ENCODE measurements around the gene MPV17. TPM values are rescaled to one million over a fixed set of nuclear protein-coding genes. Genes with fewer than 3 reads are reported as not detected.
"Not testable (repeated sequence)": the region's sequence is repeated elsewhere in the genome, so short reads cannot be mapped to it uniquely, and the experiment has no call there.

Gene MPV17
- total RNA-seq, 1 donor from 2014 or later: 97.0 TPM

DNA sequence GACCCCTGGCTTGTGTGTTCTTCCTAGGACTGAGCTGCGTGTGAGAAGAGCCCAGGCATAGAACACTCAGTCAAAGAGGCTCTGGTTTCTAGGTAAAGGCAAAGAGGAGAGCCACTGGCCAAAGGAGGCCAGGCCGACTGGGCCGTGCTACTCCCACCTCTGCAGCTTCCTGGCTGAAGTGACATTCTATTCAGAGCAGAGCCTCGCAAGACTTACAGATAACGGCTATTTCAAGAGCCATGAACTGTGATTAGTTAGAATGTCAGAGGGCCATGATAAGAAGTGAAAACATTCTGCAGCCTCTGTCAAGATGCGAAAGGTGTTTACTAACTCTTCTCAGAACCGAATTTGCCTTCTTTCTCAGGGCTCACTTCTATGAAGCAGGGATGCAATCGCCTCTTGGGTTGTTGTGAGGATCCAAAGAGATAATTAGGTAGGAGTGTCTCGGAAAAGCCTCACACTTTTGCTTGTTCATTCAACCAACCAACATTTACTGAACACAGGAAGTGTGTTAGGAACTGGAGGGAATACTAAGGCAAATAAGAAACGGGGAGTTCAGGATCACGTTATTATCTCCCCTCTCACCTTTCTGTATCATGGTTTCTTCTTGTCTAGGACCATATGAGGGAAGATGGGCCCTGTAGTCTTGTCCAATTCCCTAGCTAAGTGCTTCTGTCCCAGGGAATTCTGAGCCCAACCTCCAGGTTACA lies 51.1 kb downstream of the MPV17 start:
- intact Hi-C loops (cut with micrococcal nuclease): no loop called here

- intact Hi-C loops (cut with micrococcal nuclease): no loop called here
These were observed 52.2 kb downstream of the MPV17 start for GRCh38 chr2:27270670-27271069.

- intact Hi-C loops (cut with micrococcal nuclease): no loop called here
These were observed 52.8 kb downstream of the MPV17 start for GRCh38 chr2:27270131-27270530.

DNA sequence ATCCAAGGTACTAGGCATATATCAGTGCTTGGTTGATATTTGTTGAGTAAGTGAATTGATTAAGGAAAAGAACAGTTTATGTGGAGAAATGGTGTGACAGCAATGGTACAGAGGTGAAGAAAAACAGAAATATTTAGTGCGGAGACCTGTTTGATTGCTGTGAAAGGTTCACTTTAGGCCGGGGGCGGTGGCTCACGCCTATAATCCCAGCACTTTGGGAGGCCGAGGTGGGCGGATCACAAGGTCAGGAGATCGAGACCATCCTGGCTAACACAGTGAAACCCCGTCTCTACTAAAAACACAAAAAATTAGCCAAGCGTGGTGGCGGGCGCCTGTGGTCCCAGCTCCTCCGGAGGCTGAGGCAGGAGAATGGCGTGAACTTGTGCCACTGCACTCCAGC lies 54.6 kb downstream of the MPV17 start:
- intact Hi-C loops (cut with micrococcal nuclease): not testable (repeated sequence)

GRCh38 chr2:27265536-27265870 lies 57.4 kb downstream of the MPV17 start:
- intact Hi-C loops (cut with micrococcal nuclease): no loop called here

DNA sequence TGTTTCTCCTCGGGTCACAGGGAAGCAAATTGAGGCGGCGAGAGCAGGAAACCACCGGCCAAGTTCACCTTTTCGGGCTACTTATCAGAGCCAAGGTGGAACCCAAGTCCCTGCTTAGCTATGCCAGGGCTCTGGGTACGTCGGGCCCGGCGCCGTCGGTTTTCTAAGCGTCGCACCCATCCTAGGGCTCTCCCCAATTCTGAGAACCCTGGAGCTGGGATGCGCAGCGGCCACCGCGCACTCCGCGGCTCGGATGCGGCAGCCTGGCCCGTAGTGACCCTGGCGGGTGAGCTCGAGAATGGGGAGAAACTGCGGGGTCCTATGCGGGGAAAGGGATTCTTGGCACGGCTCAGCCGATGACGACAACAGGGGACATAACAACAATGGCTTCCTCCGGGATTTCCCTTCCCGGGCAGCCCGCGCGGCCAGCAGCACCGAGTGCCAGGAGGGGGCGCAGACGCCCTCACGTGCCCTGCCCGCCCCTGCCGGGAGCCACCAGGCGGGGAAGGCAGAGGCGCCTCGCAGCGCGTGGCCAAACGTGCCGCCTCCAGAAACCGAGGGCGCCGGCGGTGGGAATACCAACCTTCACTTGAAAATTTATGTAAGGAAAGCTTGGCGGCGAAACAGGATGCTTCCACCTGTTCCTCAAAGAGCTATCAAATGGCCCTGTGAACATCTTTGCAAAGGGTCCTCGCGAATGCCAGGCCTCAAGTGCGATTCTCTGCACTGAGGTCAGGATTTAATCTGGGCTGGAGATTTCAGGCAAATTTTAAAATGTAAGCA lies 58.0 kb downstream of the MPV17 start:
- intact Hi-C loops (cut with micrococcal nuclease): loop anchor here (5.0 kb wide), 2 partner anchors 222 to 293 kb away; partner anchors contain the start of genes IFT172 and MAPRE3

GRCh38 chr2:27264253-27264752 lies 58.6 kb downstream of the MPV17 start:
- intact Hi-C loops (cut with micrococcal nuclease): loop anchor here (5.0 kb wide), 2 partner anchors 223 to 292 kb away; partner anchors contain the start of genes IFT172 and MAPRE3

DNA sequence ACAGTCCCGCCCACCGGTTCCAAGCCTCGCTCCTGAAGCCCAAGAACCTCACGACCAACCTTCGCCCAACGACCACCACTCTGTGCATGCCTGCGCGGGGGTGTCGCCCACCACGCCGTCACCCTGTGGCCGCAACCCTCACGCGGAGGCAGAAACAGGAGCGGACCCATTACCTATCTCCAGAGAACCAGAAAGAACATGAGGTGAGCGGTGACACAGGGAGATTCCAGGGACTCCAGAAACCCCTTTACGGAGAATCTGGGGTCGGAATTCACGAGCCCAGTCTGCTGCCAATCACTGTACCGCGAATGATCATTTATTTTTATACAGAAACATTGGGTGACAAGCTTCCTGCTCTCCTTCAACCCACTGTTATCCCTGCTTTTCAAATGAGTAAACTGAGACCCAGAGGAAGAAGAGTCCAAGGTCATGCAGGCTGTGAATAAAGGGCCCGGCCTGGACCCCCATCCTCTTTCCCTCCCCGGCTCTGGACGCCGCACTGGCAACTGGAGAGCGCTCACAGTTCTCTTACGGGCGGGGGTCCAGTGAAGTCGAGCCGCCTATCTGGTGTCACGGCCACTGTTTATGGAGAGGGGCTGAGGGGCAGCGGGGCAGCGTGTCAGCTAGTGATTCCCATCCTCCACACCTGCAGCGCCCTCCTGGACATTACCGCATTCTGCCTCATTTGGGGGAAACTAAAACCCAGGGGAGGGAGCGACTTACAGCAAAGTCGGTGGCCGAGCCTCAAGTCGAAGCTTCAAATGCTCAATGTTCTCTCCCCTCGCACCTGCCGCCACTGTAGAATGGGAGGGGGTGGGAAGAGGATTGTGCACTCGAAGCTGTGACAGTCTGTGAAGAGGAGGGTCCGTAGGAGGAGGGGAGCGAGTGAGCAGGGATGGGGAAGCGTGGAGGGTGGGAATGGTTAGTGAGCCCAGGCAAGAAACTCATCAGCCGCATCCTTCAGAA lies 59.3 kb downstream of the MPV17 start:
- intact Hi-C loops (cut with micrococcal nuclease): loop anchor here (1.0 to 5.0 kb wide), 6 partner anchors 51 to 291 kb away; partner anchors contain the start of genes ATRAID, IFT172, KHK and MAPRE3

DNA sequence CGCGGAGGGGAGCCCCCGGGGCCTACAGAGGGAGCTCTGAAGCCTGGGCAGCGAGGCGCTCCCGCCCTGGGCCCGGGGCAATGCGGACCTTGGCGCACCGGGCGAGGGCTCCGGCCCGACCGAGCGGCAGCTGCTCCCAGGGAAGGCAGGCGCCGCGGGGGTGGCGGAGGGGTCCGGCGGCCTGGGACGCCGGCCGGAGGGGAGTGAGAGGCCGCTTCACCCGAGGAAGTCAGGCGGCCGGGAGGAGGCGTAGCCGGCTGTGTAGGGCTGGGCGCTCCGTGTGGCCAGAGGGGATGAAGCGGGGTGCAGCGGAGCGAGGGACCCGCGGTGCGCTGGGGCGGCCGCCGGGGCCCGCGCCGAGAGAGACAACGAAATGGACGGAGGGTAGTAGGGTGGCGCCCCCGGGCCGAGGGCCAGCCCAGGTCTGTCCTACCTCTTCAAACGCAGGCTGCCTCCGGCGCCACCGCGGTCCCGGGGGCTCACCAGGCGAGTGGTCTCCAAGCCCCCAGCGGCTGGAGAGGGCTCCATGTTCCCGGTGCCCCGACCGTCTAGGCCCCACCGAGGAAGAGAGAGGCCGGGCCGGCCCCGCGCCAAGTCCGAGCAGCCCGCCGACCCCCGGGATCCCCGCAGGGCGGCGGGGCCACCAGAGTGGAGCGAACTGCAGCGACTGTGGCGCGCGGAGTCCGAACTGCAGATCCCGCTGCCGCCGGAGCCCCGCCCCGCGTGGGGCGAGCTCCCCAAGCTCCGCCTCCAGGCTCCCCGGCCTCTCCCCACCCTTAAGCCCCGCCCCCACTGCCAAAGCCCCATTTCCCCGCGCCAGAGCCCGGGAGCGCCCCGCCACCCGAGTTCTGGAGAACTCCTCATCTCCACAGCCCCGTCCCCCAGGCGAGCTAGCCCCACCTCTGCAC lies 60.3 kb downstream of the MPV17 start, which contains the start of gene SLC30A3:
Gene SLC30A3 (minus strand): TSS at position 669 of the 908 bp plus-strand sequence. CDS start 141 bp downstream, at position 528.
- intact Hi-C loops (cut with micrococcal nuclease): loop anchor here (1.0 to 5.0 kb wide), 6 partner anchors 50 to 290 kb away; partner anchors contain the start of genes ATRAID, IFT172, KHK and MAPRE3

DNA sequence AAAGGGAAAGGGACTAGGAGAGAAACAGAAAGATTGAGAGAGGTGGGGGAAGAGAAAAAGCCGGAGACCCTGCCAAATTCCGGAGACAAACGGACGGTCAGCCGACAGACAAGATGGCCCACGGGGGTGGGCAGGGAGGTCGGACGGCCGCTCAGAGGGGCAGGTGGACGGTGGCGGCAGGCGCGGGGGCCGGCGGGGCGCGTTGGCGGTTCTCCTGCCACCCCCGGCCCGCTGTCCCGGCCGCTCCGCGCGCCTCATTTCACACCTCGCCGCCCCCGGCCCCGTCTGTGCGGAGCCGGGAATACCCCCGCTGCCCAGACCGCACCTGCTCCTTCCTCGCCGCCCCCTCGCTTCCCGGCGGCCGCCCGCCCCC lies 61.0 kb downstream of the MPV17 start:
- intact Hi-C loops (cut with micrococcal nuclease): loop anchor here (1.0 to 5.0 kb wide), 4 partner anchors 12 to 290 kb away; partner anchors contain the start of genes IFT172, KHK and MAPRE3

DNA sequence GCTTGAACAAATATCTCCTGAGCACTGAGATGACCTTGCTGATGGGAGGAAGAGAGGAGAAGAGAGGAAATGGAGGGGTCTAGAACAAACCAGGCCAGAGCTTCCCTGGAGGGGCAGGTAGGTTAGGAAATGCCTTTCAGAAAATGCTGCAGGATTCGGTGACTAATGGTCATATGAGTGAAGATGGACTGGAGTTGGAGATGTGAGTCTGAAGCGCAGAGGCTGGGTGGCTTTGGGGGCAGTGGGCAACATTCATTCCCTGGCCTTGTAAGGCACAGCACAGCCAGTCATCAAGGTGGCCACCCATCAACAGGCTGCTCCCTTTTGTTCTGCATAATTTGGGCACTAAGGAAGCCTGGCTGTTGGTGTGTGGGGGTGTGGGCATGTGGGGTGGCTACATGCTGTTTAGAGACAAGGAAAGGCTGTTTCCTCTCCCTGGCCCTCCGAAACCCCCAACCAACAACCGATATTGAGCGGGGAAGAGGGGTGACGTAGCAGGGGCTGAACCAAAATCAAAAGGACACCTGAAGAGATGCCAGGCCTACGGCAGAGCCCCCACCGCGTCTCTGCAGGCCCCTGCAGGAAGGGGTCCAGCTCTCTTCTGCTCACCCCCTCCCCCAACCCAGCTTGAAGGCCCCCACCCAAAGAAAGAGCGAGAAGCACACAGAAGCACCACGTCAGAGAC lies 61.5 kb downstream of the MPV17 start:
- intact Hi-C loops (cut with micrococcal nuclease): loop anchor here (1.0 to 5.0 kb wide), 3 partner anchors 11 to 289 kb away; partner anchors contain the start of genes IFT172 and MAPRE3

Other genes starting within 250 kb of the MPV17 start
- 1.4 and 1.7 TPM in 2 replicates for gene EMILIN1, start 244.5 kb downstream of the MPV17 start, total RNA-seq
- gene KHK, start 236.3 kb downstream of the MPV17 start, total RNA-seq: 12.4 and 14.3 TPM in 2 replicates
- gene CGREF1, start 204.0 kb downstream of the MPV17 start, total RNA-seq: 3.5 and 3.9 TPM in 2 replicates
- gene ABHD1, start 199.3 kb downstream of the MPV17 start, total RNA-seq: 0.24 and 0.54 TPM in 2 replicates
- 81.2 and 82.7 TPM in 2 replicates for gene PREB, start 188.5 kb downstream of the MPV17 start, total RNA-seq
- gene PRR30, start 183.7 kb downstream of the MPV17 start, total RNA-seq: not detected in 2 replicates
- gene TCF23, start 174.1 kb downstream of the MPV17 start, total RNA-seq: 0.05 TPM in 2 replicates
- gene ATRAID, start 111.1 kb downstream of the MPV17 start, total RNA-seq: 77.9 and 80.9 TPM in 2 replicates
- gene SLC5A6, start 110.8 kb downstream of the MPV17 start, total RNA-seq: 46.8 and 54.6 TPM in 2 replicates
- gene CAD, start 105.7 kb downstream of the MPV17 start, total RNA-seq: 68.3 and 72.3 TPM in 2 replicates
- 0.64 and 0.68 TPM in 2 replicates for gene SLC30A3, start 60.0 kb downstream of the MPV17 start, total RNA-seq
- gene DNAJC5G, start 47.7 kb downstream of the MPV17 start, total RNA-seq: not detected in 2 replicates
- gene TRIM54, start 40.7 kb downstream of the MPV17 start, total RNA-seq: 0.10 TPM in 1 of 2 replicates, not detected in the other
- 1.6 and 2.6 TPM in 2 replicates for gene UCN, start 14.7 kb downstream of the MPV17 start, total RNA-seq
- 70.0 and 77.4 TPM in 2 replicates for gene GTF3C2, start 33.7 kb upstream of the MPV17 start, total RNA-seq
- 48.3 and 48.7 TPM in 2 replicates for gene EIF2B4, start 47.2 kb upstream of the MPV17 start, total RNA-seq
- 128 and 129 TPM in 2 replicates for gene SNX17, start 47.5 kb upstream of the MPV17 start, total RNA-seq
- gene ZNF513, start 57.6 kb upstream of the MPV17 start, total RNA-seq: 19.7 and 20.2 TPM in 2 replicates
- gene PPM1G, start 86.5 kb upstream of the MPV17 start, total RNA-seq: 102 and 105 TPM in 2 replicates
- 100 and 104 TPM in 2 replicates for gene NRBP1, start 105.5 kb upstream of the MPV17 start, total RNA-seq
- gene KRTCAP3, start 119.3 kb upstream of the MPV17 start, total RNA-seq: 4.8 and 5.5 TPM in 2 replicates
- gene IFT172, start 166.6 kb upstream of the MPV17 start, total RNA-seq: 9.7 and 10.1 TPM in 2 replicates
- not detected in 2 replicates for gene FNDC4, start 172.1 kb upstream of the MPV17 start, total RNA-seq
- gene GCKR, start 173.7 kb upstream of the MPV17 start, total RNA-seq: not detected in 2 replicates